ENCODE data around the gene SHISA9.

DNA sequence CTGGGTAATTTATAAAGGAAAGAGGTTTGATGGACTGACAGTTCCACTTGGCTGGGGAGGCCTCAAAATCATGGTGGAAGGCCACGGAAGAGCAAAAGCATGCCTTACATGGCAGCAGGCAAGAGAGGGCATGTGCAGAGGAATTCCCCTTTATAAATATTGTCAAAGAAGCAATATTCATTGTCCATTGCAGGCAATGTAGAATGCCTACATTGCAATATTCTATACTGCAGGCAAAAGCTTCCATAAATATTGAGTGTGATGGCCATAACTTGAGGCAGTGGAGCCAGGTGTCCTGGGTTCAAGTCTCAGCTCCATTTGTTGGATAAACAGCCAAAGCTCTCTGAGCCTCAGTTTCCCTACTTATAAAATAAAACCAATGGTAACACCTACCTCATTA lies 322.3 kb downstream of the SHISA9 start:
- TF ChIP-seq, protein P1, sequence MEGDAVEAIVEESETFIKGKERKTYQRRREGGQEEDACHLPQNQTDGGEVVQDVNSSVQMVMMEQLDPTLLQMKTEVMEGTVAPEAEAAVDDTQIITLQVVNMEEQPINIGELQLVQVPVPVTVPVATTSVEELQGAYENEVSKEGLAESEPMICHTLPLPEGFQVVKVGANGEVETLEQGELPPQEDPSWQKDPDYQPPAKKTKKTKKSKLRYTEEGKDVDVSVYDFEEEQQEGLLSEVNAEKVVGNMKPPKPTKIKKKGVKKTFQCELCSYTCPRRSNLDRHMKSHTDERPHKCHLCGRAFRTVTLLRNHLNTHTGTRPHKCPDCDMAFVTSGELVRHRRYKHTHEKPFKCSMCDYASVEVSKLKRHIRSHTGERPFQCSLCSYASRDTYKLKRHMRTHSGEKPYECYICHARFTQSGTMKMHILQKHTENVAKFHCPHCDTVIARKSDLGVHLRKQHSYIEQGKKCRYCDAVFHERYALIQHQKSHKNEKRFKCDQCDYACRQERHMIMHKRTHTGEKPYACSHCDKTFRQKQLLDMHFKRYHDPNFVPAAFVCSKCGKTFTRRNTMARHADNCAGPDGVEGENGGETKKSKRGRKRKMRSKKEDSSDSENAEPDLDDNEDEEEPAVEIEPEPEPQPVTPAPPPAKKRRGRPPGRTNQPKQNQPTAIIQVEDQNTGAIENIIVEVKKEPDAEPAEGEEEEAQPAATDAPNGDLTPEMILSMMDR (IDR thresholded peaks at IDR 0.05; ENCODE audit: low read depth, low read length, missing input control), result no peak
- TF ChIP-seq, protein P2, sequence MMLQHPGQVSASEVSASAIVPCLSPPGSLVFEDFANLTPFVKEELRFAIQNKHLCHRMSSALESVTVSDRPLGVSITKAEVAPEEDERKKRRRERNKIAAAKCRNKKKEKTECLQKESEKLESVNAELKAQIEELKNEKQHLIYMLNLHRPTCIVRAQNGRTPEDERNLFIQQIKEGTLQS (IDR thresholded peaks at IDR 0.05), result no peak
- TF ChIP-seq, protein P3, sequence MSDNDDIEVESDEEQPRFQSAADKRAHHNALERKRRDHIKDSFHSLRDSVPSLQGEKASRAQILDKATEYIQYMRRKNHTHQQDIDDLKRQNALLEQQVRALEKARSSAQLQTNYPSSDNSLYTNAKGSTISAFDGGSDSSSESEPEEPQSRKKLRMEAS (IDR thresholded peaks at IDR 0.05), result no peak
- TF ChIP-seq TAF1 (conservative IDR thresholded peaks at IDR 0.05) (no peak), JUND (IDR thresholded peaks at IDR 0.05) (no peak)
- TF ChIP-seq, protein P4, sequence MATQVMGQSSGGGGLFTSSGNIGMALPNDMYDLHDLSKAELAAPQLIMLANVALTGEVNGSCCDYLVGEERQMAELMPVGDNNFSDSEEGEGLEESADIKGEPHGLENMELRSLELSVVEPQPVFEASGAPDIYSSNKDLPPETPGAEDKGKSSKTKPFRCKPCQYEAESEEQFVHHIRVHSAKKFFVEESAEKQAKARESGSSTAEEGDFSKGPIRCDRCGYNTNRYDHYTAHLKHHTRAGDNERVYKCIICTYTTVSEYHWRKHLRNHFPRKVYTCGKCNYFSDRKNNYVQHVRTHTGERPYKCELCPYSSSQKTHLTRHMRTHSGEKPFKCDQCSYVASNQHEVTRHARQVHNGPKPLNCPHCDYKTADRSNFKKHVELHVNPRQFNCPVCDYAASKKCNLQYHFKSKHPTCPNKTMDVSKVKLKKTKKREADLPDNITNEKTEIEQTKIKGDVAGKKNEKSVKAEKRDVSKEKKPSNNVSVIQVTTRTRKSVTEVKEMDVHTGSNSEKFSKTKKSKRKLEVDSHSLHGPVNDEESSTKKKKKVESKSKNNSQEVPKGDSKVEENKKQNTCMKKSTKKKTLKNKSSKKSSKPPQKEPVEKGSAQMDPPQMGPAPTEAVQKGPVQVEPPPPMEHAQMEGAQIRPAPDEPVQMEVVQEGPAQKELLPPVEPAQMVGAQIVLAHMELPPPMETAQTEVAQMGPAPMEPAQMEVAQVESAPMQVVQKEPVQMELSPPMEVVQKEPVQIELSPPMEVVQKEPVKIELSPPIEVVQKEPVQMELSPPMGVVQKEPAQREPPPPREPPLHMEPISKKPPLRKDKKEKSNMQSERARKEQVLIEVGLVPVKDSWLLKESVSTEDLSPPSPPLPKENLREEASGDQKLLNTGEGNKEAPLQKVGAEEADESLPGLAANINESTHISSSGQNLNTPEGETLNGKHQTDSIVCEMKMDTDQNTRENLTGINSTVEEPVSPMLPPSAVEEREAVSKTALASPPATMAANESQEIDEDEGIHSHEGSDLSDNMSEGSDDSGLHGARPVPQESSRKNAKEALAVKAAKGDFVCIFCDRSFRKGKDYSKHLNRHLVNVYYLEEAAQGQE (IDR thresholded peaks at IDR 0.05), result no peak
